NT2/D1 (cell line): Measurements from ENCODE around the gene FETUB.

Experiments
- SUZ12 ChIP-seq: IDR thresholded peaks from 2 replicates; pipeline ENCODE4 v1.6.1; 2011; ENCODE audit not compliant: insufficient read length, insufficient read depth; ENCODE audit errors: extremely low read depth
- YY1 ChIP-seq: IDR thresholded peaks from 2 replicates; pipeline ENCODE4 v1.6.1; 2011; ENCODE audit not compliant: insufficient read length, insufficient read depth
- ZNF274 ChIP-seq: IDR thresholded peaks from 2 replicates; pipeline ENCODE4 v1.6.1; 2011; ENCODE audit warnings: mild to moderate bottlenecking, low read depth, low read length

- no peak for TF ChIP-seq YY1
- TF ChIP-seq ZNF274, result no peak
- TF ChIP-seq SUZ12, result no peak
Measured at GRCh38 chr3:186639778-186640472, at the start of gene FETUB.
